Memory B cell (primary cell): ENCODE data around the gene PIGQ.

ENCODE experiments used
- ATAC-seq: fragments of 150-1000 bp; cut with Tn5 transposase; 2 replicates; pipeline ENCODE4 v1.10.0; 2021; ENCODE audit warnings: low read depth, mild to moderate bottlenecking, moderate library complexity
- DNase-seq, 2 donors: peaks; one replicate each; pipeline ENCODE4 v3.0.0; 2022; ENCODE audit warnings: low spot score in 2 of 2
- H3K27ac Mint-ChIP-seq: one replicate; pipeline ENCODE4 v1.8.0; 2022; ENCODE audit warnings: mild to moderate bottlenecking, moderate library complexity, mixed read lengths
- H3K27me3 Mint-ChIP-seq: one replicate; pipeline ENCODE4 v1.8.0; 2022; ENCODE audit warnings: mixed read lengths
- H3K36me3 Mint-ChIP-seq: one replicate; pipeline ENCODE4 v1.8.0; 2022; ENCODE audit warnings: mild to moderate bottlenecking, mixed read lengths
- H3K4me1 Mint-ChIP-seq: one replicate; pipeline ENCODE4 v1.8.0; 2022; ENCODE audit warnings: mixed read lengths
- H3K4me3 Mint-ChIP-seq: one replicate; pipeline ENCODE4 v1.8.0; 2022; ENCODE audit warnings: mild to moderate bottlenecking, moderate library complexity, mixed read lengths
- H3K9me3 Mint-ChIP-seq: one replicate; pipeline ENCODE4 v1.8.0; 2022; ENCODE audit warnings: mixed read lengths

Gene PIGQ

GRCh38 chr16:556474-557173 lies 13.1 kb upstream of the PIGQ start:
- DNase-seq: no peak
- no peak for ATAC-seq
- Mint-ChIP-seq H3K4me3 (no peak overlapping the region), H3K9me3 (no peaks in the 10 kb centered on the region), H3K36me3 (peaks cover 2% of the 10 kb centered on the region), H3K4me1 (peaks cover 4% of the 10 kb centered on the region), H3K27me3 (peaks cover 10% of the 10 kb centered on the region), H3K27ac (no peak overlapping the region)

GRCh38 chr16:557463-558297 lies 12.1 kb upstream of the PIGQ start:
- Mint-ChIP-seq H3K27me3 (peaks cover 12% of the 10 kb centered on the region), H3K9me3 (no peaks in the 10 kb centered on the region), H3K4me3 (no peak overlapping the region), H3K27ac (no peak overlapping the region), H3K36me3 (peaks cover 2% of the 10 kb centered on the region), H3K4me1 (peaks cover 4% of the 10 kb centered on the region)
- DNase-seq: no peak
- ATAC-seq: no peak

- H3K9me3 Mint-ChIP-seq: no peaks in the 10 kb centered on the region
- DNase-seq (no peak), ATAC-seq (no peak)
- H3K27ac Mint-ChIP-seq: no peak overlapping the region
- peaks cover 2% of the 10 kb centered on the region for H3K36me3 Mint-ChIP-seq
- no peak overlapping the region for H3K4me3 Mint-ChIP-seq
- peaks cover 4% of the 10 kb centered on the region for H3K4me1 Mint-ChIP-seq
- H3K27me3 Mint-ChIP-seq: peaks cover 14% of the 10 kb centered on the region
Observed at GRCh38 chr16:558298-559020, 11.3 kb upstream of the PIGQ start.

GRCh38 chr16:559021-559380 lies 10.8 kb upstream of the PIGQ start:
- H3K27me3 Mint-ChIP-seq: peaks cover 14% of the 10 kb centered on the region
- ATAC-seq: no peak
- no peak overlapping the region for H3K4me3 Mint-ChIP-seq
- peaks cover 2% of the 10 kb centered on the region for H3K36me3 Mint-ChIP-seq
- no peak overlapping the region for H3K27ac Mint-ChIP-seq
- peaks cover 4% of the 10 kb centered on the region for H3K4me1 Mint-ChIP-seq
- H3K9me3 Mint-ChIP-seq: no peaks in the 10 kb centered on the region
- DNase-seq: no peak

GRCh38 chr16:559411-560203 lies 10.2 kb upstream of the PIGQ start:
- H3K36me3 Mint-ChIP-seq: no peaks in the 10 kb centered on the region
- DNase-seq: no peak
- H3K4me1 Mint-ChIP-seq: peaks cover 4% of the 10 kb centered on the region
- no peaks in the 10 kb centered on the region for H3K9me3 Mint-ChIP-seq
- no peak for ATAC-seq
- no peak overlapping the region for H3K4me3 Mint-ChIP-seq
- no peak overlapping the region for H3K27ac Mint-ChIP-seq
- peaks cover 14% of the 10 kb centered on the region for H3K27me3 Mint-ChIP-seq

GRCh38 chr16:560204-560700 lies 9.5 kb upstream of the PIGQ start, which contains the start of gene PRR35:
PRR35 (plus strand) TSS chr16:560394; CDS start chr16:563295, 2,901 bp downstream.
- DNase-seq (no peak), ATAC-seq (no peak)
- no peak within 1 kb of the TSS for H3K4me3 Mint-ChIP-seq
- H3K4me1 Mint-ChIP-seq: peaks cover 4% of the 10 kb centered on the region
- no peak within 1 kb of the TSS for H3K27ac Mint-ChIP-seq
- H3K9me3 Mint-ChIP-seq: no peaks in the 10 kb centered on the region
- peaks cover 14% of the 10 kb centered on the region for H3K27me3 Mint-ChIP-seq
- H3K36me3 Mint-ChIP-seq: no peaks in the 10 kb centered on the region

- Mint-ChIP-seq H3K27ac (no peak overlapping the region), H3K27me3 (peaks cover 14% of the 10 kb centered on the region), H3K4me1 (peaks cover 4% of the 10 kb centered on the region), H3K36me3 (no peaks in the 10 kb centered on the region), H3K9me3 (no peaks in the 10 kb centered on the region), H3K4me3 (no peak overlapping the region)
- no peak for ATAC-seq
- DNase-seq: no peak
Observed at GRCh38 chr16:560701-561412, 8.9 kb upstream of the PIGQ start.

GRCh38 chr16:561413-561794 lies 8.4 kb upstream of the PIGQ start:
- no peak overlapping the region for H3K27ac Mint-ChIP-seq
- ATAC-seq (no peak), DNase-seq (no peak)
- H3K4me3 Mint-ChIP-seq: no peak overlapping the region
- no peaks in the 10 kb centered on the region for H3K36me3 Mint-ChIP-seq
- H3K27me3 Mint-ChIP-seq: peaks cover 14% of the 10 kb centered on the region
- H3K9me3 Mint-ChIP-seq: no peaks in the 10 kb centered on the region
- H3K4me1 Mint-ChIP-seq: peaks cover 5% of the 10 kb centered on the region

- Mint-ChIP-seq H3K9me3 (no peaks in the 10 kb centered on the region), H3K4me1 (peaks cover 13% of the 10 kb centered on the region), H3K27me3 (peaks cover 14% of the 10 kb centered on the region), H3K4me3 (no peak overlapping the region), H3K36me3 (no peaks in the 10 kb centered on the region), H3K27ac (no peak overlapping the region)
- no peak for ATAC-seq
- DNase-seq: no peak
Observed at GRCh38 chr16:561957-562938, 7.5 kb upstream of the PIGQ start.

- Mint-ChIP-seq H3K36me3 (no peaks in the 10 kb centered on the region), H3K9me3 (no peaks in the 10 kb centered on the region), H3K4me1 (peaks cover 13% of the 10 kb centered on the region), H3K27ac (no peak overlapping the region), H3K27me3 (peaks cover 12% of the 10 kb centered on the region), H3K4me3 (no peak overlapping the region)
- DNase-seq (no peak), ATAC-seq (no peak)
Observed at GRCh38 chr16:563072-563644, 6.6 kb upstream of the PIGQ start.

GRCh38 chr16:564690-565418 lies 4.9 kb upstream of the PIGQ start:
- no peak overlapping the region for H3K27ac Mint-ChIP-seq
- H3K4me3 Mint-ChIP-seq: no peak overlapping the region
- no peaks in the 10 kb centered on the region for H3K36me3 Mint-ChIP-seq
- DNase-seq: no peak
- no peaks in the 10 kb centered on the region for H3K9me3 Mint-ChIP-seq
- peaks cover 6% of the 10 kb centered on the region for H3K27me3 Mint-ChIP-seq
- no peak for ATAC-seq
- H3K4me1 Mint-ChIP-seq: peaks cover 12% of the 10 kb centered on the region
